NT2/D1 (cell line): ENCODE data around the gene ADAM15.

Experiments used
- SUZ12 ChIP-seq: IDR thresholded peaks from 2 replicates; pipeline ENCODE4 v1.6.1; 2011; ENCODE audit not compliant: insufficient read length, insufficient read depth; ENCODE audit errors: extremely low read depth
- YY1 ChIP-seq: IDR thresholded peaks from 2 replicates; pipeline ENCODE4 v1.6.1; 2011; ENCODE audit not compliant: insufficient read length, insufficient read depth

- TF ChIP-seq YY1 (no peak), SUZ12 (peak; percentile 97)
Observed at GRCh38 chr1:155082301-155083051, 31.4 kb downstream of the ADAM15 start.
